ENCODE results near the gene CEACAM3. TPM values are rescaled to one million over a fixed set of nuclear protein-coding genes. Genes with fewer than 3 reads are reported as not detected.

CEACAM3 gene
- total and polyA plus RNA-seq, 2 of the 8 experiments (the other 6 are each of a cell fraction or from before 2014, with no cell fraction given) = not detected

DNA sequence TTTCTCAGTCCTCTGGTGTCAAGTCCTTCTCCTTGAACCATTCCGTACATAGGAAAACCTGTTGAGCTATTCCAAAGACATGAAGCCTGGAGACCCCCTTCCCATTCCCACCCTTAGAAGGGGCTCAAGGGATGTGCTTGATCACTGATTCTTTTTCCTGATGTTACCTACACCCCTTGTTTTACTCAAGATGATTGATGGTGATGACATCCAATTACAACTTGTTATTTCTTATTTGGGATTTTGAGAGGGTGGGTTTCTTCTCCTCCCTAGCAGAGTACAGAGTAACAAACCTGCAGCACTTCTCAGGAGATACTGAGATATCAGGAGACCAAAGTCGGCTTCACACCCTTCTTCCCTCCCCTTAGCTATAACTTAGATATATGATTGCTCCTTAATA is 57.0 kb downstream of the CEACAM3 start:
- no peak overlapping the region for H2BK15ac ChIP-seq (ENCODE audit: low read length)
- H3K4me2 ChIP-seq (ENCODE audit: insufficient read depth in 1 of 2, low read depth in 2 of 2, low read length in 2 of 2) = no peak overlapping the region
- no peak overlapping the region for H4K91ac ChIP-seq (replicated peaks; ENCODE audit: insufficient read length, low read length)
- no peak for DNase-seq (ENCODE audit: low read depth in 1 of 2, low spot score in 2 of 2)
- WGBS, 2 experiments (ENCODE audit: extremely low coverage in 1 of 2, insufficient coverage in 1 of 2, insufficient read length in 1 of 2, insufficient replicate concordance in 2 of 2, low coverage in 1 of 2, low lambda C conversion rate in 2 of 2, missing lambda C conversion rate in 1 of 2) = 76% methylated on average over 2 of the region's 2 CpGs; no CpG with 5 or more reads in 1 of the 2 experiments
- TF ChIP-seq EP300 (IDR thresholded peaks at IDR 0.05; ENCODE audit: borderline replicate concordance in 1 of 2, low read depth in 2 of 2, low read length in 2 of 2) = no peak
- no peak for TF ChIP-seq KDM1A (IDR thresholded peaks at IDR 0.05; ENCODE audit: borderline replicate concordance, low read length)
- TF ChIP-seq CREB1 (IDR thresholded peaks at IDR 0.05) = no peak
- H3K9me3 ChIP-seq (ENCODE audit: insufficient read depth in 2 of 2, low read depth in 1 of 2, low read length in 1 of 2) = peaks cover 0 to 3% of the 10 kb centered on the region in 2 experiments; a peak in 1 of 4 replicates
- H2BK12ac ChIP-seq (ENCODE audit: low read depth, low read length) = no peak overlapping the region
- no peak overlapping the region for H3K23ac ChIP-seq (ENCODE audit: insufficient read length)
- H3K27me3 ChIP-seq (replicated peaks in 1 of 4; ENCODE audit: control insufficient read depth in 3 of 4, extremely low read depth in 1 of 4, insufficient read depth in 3 of 4, low read length in 3 of 4) = no peaks in the 10 kb centered on the region
- no peaks in the 10 kb centered on the region for H3K23me2 ChIP-seq (ENCODE audit: low read depth, low read length)
- FAIRE-seq = no peak
- H2AFZ ChIP-seq (ENCODE audit: low read length) = no peak overlapping the region
- H3K9ac ChIP-seq (replicated peaks in 1 of 4; ENCODE audit: extremely low read depth in 1 of 4, low read depth in 3 of 4, low read length in 3 of 4) = no peak overlapping the region
- no peaks in the 10 kb centered on the region for H3K79me2 ChIP-seq (ENCODE audit: control insufficient read depth in 1 of 2, insufficient read depth in 2 of 2, low read length in 2 of 2)
- H3K4me3 ChIP-seq (ENCODE audit: extremely low read depth in 1 of 4, insufficient read depth in 2 of 4, low read depth in 3 of 4, low read length in 4 of 4) = no peak overlapping the region
- H3K4ac ChIP-seq (replicated peaks; ENCODE audit: insufficient read length, low read depth, low read length) = no peak overlapping the region
- CTCF ChIA-PET (ENCODE audit: partially characterized antibody) = interaction anchor here (6.3 kb wide), 1 partner anchor 16 kb away, joined by 31 read pairs; no protein-coding TSS in a partner anchor
- POLR2A ChIA-PET (ENCODE audit: partially characterized antibody) = interaction anchor here (1.1 to 1.8 kb wide), 2 partner anchors 11 to 15 kb away, joined by 4 to 9 read pairs; no protein-coding TSS in a partner anchor
- no peak overlapping the region for H3K14ac ChIP-seq (ENCODE audit: insufficient read length)
- H3K27ac ChIP-seq (ENCODE audit: low read depth, low read length) = no peak overlapping the region
- no peak overlapping the region for H3K56ac ChIP-seq (replicated peaks; ENCODE audit: insufficient read length, low read depth, low read length)
- no peak overlapping the region for H2BK120ac ChIP-seq (replicated peaks; ENCODE audit: low read depth, low read length)
- no peak overlapping the region for H3K18ac ChIP-seq (ENCODE audit: extremely low read depth, low read length)
- H3K36me3 ChIP-seq (ENCODE audit: control insufficient read depth in 2 of 4, insufficient read depth in 4 of 4, low read length in 3 of 4) = no peaks in the 10 kb centered on the region
- H4K8ac ChIP-seq (ENCODE audit: extremely low read depth, insufficient read depth, low read length) = no peak overlapping the region
- H4K20me1 ChIP-seq (replicated peaks in 1 of 2; ENCODE audit: control insufficient read depth in 1 of 2, insufficient read depth in 2 of 2, low read length in 2 of 2) = no peaks in the 10 kb centered on the region
- H2AK5ac ChIP-seq (ENCODE audit: low read depth, low read length) = no peak overlapping the region
- no peaks in the 10 kb centered on the region for H3K79me1 ChIP-seq (ENCODE audit: low read depth, low read length)
- H2BK20ac ChIP-seq (ENCODE audit: low read length) = no peak overlapping the region
- no peaks in the 10 kb centered on the region; a peak in 1 of 7 replicates for H3K4me1 ChIP-seq (replicated peaks in 1 of 4; ENCODE audit: control insufficient read depth in 3 of 4, insufficient read depth in 4 of 4, low read length in 3 of 4)
- no peak overlapping the region for H2BK5ac ChIP-seq (ENCODE audit: low read depth, low read length)
- no peak overlapping the region for H4K5ac ChIP-seq (ENCODE audit: insufficient read length, low read depth, low read length)

Measured in H1 (cell line).